ENCODE data around the gene PPA2. TPM values are rescaled to one million over a fixed set of nuclear protein-coding genes. Genes with fewer than 3 reads are reported as not detected.

Gene PPA2
- total and polyA plus RNA-seq, 2 donors (not counting 1 experiment from before 2014, with no cell fraction given), result 74.6 to 82.6 TPM

DNA sequence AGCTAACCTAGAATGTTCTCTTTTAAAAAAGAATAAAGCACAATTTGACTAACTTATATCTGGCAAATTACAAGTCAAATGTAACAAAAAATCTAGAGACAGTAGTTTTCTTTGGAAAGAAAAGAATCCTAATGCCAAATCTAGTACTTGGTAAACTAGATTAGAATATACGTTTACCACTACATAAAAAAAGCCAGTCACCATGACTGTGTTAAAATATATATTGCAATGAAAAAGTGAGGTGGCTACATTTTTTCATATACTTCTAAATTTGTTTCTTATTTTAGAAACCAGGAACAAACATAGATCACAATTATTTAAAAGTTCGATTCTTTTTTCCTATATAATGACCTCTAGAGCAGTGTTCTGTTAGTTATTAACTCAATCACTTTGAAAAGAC lies 29.6 kb upstream of the PPA2 start:
- no peak for DNase-seq (ENCODE audit: low read depth in 2 of 2)
- no peaks in the 10 kb centered on the region for H3K79me2 ChIP-seq (ENCODE audit: control insufficient read depth, insufficient read depth, low read length)
- no peak overlapping the region for H3K9ac ChIP-seq (ENCODE audit: insufficient read depth, low read length)
- no peaks in the 10 kb centered on the region for H3K9me3 ChIP-seq (ENCODE audit: control insufficient read depth, insufficient read depth, low read depth, low read length)
- no peak overlapping the region for H2AFZ ChIP-seq (ENCODE audit: low read length)
- H4K20me1 ChIP-seq (ENCODE audit: control insufficient read depth, extremely low read depth, insufficient read depth, low read length), result no peaks in the 10 kb centered on the region
- H3K4me2 ChIP-seq (ENCODE audit: extremely low read depth, insufficient read depth, low read length), result no peak overlapping the region
- no peaks in the 10 kb centered on the region for H3K27me3 ChIP-seq (ENCODE audit: control insufficient read depth, insufficient read depth, low read length)
- H3K4me1 ChIP-seq (ENCODE audit: control insufficient read depth, extremely low read depth, insufficient read depth, low read length), result no peaks in the 10 kb centered on the region
- no peak overlapping the region for H3K4me3 ChIP-seq (replicated peaks in 1 of 4; ENCODE audit: control extremely low read depth in 1 of 4, insufficient read depth in 1 of 4, low read depth in 3 of 4, low read length in 4 of 4)
- no peaks in the 10 kb centered on the region for H3K36me3 ChIP-seq (ENCODE audit: control insufficient read depth, insufficient read depth, low read length)
- no peak overlapping the region for H3K27ac ChIP-seq (ENCODE audit: insufficient read depth, low read length)
- TF ChIP-seq, protein P1, sequence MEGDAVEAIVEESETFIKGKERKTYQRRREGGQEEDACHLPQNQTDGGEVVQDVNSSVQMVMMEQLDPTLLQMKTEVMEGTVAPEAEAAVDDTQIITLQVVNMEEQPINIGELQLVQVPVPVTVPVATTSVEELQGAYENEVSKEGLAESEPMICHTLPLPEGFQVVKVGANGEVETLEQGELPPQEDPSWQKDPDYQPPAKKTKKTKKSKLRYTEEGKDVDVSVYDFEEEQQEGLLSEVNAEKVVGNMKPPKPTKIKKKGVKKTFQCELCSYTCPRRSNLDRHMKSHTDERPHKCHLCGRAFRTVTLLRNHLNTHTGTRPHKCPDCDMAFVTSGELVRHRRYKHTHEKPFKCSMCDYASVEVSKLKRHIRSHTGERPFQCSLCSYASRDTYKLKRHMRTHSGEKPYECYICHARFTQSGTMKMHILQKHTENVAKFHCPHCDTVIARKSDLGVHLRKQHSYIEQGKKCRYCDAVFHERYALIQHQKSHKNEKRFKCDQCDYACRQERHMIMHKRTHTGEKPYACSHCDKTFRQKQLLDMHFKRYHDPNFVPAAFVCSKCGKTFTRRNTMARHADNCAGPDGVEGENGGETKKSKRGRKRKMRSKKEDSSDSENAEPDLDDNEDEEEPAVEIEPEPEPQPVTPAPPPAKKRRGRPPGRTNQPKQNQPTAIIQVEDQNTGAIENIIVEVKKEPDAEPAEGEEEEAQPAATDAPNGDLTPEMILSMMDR (conservative IDR thresholded peaks at IDR 0.05 in 1 of 2, IDR thresholded peaks at IDR 0.05 in 1 of 2; ENCODE audit: low read depth in 1 of 2, low read length in 2 of 2), result no peak

GRCh38 chr4:105496899-105497298 lies 23.0 kb upstream of the PPA2 start:
- H3K27me3 ChIP-seq (ENCODE audit: control insufficient read depth, insufficient read depth, low read length), result no peaks in the 10 kb centered on the region
- H3K9me3 ChIP-seq (ENCODE audit: control insufficient read depth, insufficient read depth, low read depth, low read length), result no peaks in the 10 kb centered on the region
- H3K9ac ChIP-seq (ENCODE audit: insufficient read depth, low read length), result no peak overlapping the region
- H3K4me2 ChIP-seq (ENCODE audit: extremely low read depth, insufficient read depth, low read length), result no peak overlapping the region
- H3K4me3 ChIP-seq (replicated peaks in 1 of 4; ENCODE audit: control extremely low read depth in 1 of 4, insufficient read depth in 1 of 4, low read depth in 3 of 4, low read length in 4 of 4), result no peak overlapping the region
- H2AFZ ChIP-seq (ENCODE audit: low read length), result no peak overlapping the region
- TF ChIP-seq, protein P1 (conservative IDR thresholded peaks at IDR 0.05 in 1 of 2, IDR thresholded peaks at IDR 0.05 in 1 of 2; ENCODE audit: low read depth in 1 of 2, low read length in 2 of 2), result no peak
- TF ChIP-seq EZH2 (IDR thresholded peaks at IDR 0.05; ENCODE audit: low read length, missing control alignments), result no peak
- no peaks in the 10 kb centered on the region for H3K79me2 ChIP-seq (ENCODE audit: control insufficient read depth, insufficient read depth, low read length)
- no peaks in the 10 kb centered on the region for H3K36me3 ChIP-seq (ENCODE audit: control insufficient read depth, insufficient read depth, low read length)
- H3K27ac ChIP-seq (ENCODE audit: insufficient read depth, low read length), result no peak overlapping the region
- H3K4me1 ChIP-seq (ENCODE audit: control insufficient read depth, extremely low read depth, insufficient read depth, low read length), result no peaks in the 10 kb centered on the region
- no peaks in the 10 kb centered on the region for H4K20me1 ChIP-seq (ENCODE audit: control insufficient read depth, extremely low read depth, insufficient read depth, low read length)
- DNase-seq (ENCODE audit: low read depth in 2 of 2), result no peak

GRCh38 chr4:105495667-105496066 lies 21.8 kb upstream of the PPA2 start:
- Histone ChIP-seq H3K9me3 (ENCODE audit: control insufficient read depth, insufficient read depth, low read depth, low read length) (no peaks in the 10 kb centered on the region), H3K27me3 (ENCODE audit: control insufficient read depth, insufficient read depth, low read length) (no peaks in the 10 kb centered on the region), H3K79me2 (ENCODE audit: control insufficient read depth, insufficient read depth, low read length) (no peaks in the 10 kb centered on the region), H3K9ac (ENCODE audit: insufficient read depth, low read length) (no peak overlapping the region), H3K36me3 (ENCODE audit: control insufficient read depth, insufficient read depth, low read length) (no peaks in the 10 kb centered on the region), H2AFZ (ENCODE audit: low read length) (no peak overlapping the region), H3K4me1 (ENCODE audit: control insufficient read depth, extremely low read depth, insufficient read depth, low read length) (no peaks in the 10 kb centered on the region), H3K4me2 (ENCODE audit: extremely low read depth, insufficient read depth, low read length) (no peak overlapping the region), H3K4me3 (replicated peaks in 1 of 4; ENCODE audit: control extremely low read depth in 1 of 4, insufficient read depth in 1 of 4, low read depth in 3 of 4, low read length in 4 of 4) (no peak overlapping the region), H4K20me1 (ENCODE audit: control insufficient read depth, extremely low read depth, insufficient read depth, low read length) (no peaks in the 10 kb centered on the region), H3K27ac (ENCODE audit: insufficient read depth, low read length) (no peak overlapping the region)
- no peak for TF ChIP-seq EZH2 (IDR thresholded peaks at IDR 0.05; ENCODE audit: low read length, missing control alignments)
- TF ChIP-seq, protein P1 (conservative IDR thresholded peaks at IDR 0.05 in 1 of 2, IDR thresholded peaks at IDR 0.05 in 1 of 2; ENCODE audit: low read depth in 1 of 2, low read length in 2 of 2), result no peak
- no peak for DNase-seq (ENCODE audit: low read depth in 2 of 2)

All from fibroblast of lung (primary cell).